GM12875 (cell line): ENCODE measurements around the gene SIRPB2.

ENCODE experiments used
- H3K4me3 ChIP-seq: one replicate; pipeline ENCODE4 v1.5.1; 2011; ENCODE audit warnings: low read depth, low read length, control low read depth
- CTCF ChIP-seq: IDR thresholded peaks from 2 replicates; pipeline ENCODE4 v1.5.1; 2011; ENCODE audit warnings: low read depth, mild to moderate bottlenecking, control low read depth, inconsistent platforms, low read length, moderate library complexity, borderline replicate concordance; ENCODE audit not compliant: insufficient read depth

SIRPB2 gene

GRCh38 chr20:1491860-1492642, 831 bp upstream of the SIRPB2 start:
- no peak for TF ChIP-seq CTCF
- H3K4me3 ChIP-seq = no peak overlapping the region

GRCh38 chr20:1490643-1491195, 501 bp downstream of the SIRPB2 start:
- TF ChIP-seq CTCF = no peak
- H3K4me3 ChIP-seq = no peak overlapping the region

- TF ChIP-seq CTCF = no peak
Observed at GRCh38 chr20:1489764-1490436, 1.3 kb downstream of the SIRPB2 start.

GRCh38 chr20:1489325-1489724, 1.9 kb downstream of the SIRPB2 start:
- TF ChIP-seq CTCF = no peak
- no peak overlapping the region for H3K4me3 ChIP-seq

More at GRCh38 chr20:1489764-1490436, 1.3 kb downstream of the SIRPB2 start:
- no peak overlapping the region for H3K4me3 ChIP-seq

GRCh38 chr20:1486566-1486965, 4.7 kb downstream of the SIRPB2 start:
- no peak for TF ChIP-seq CTCF
- H3K4me3 ChIP-seq = no peak overlapping the region

- H3K4me3 ChIP-seq = no peak overlapping the region
Observed at GRCh38 chr20:1484438-1485116, 6.6 kb downstream of the SIRPB2 start.

More at GRCh38 chr20:1484438-1485116, 6.6 kb downstream of the SIRPB2 start:
- TF ChIP-seq CTCF = no peak
